NCI-H82 treated with DMSO at 0.1 percent for 48 hours (cell line): Measurements from ENCODE around the gene ATXN10.
"Not testable (repeated sequence)": the region's sequence is repeated elsewhere in the genome, so short reads cannot be mapped to it uniquely, and the experiment has no call there.

Source experiments
- DNase-seq: peaks from one replicate; lab custom pipeline; 2025; ENCODE audit not compliant: unreplicated experiment; lab: John Stamatoyannopoulos, UW

ATXN10 gene

GRCh38 chr22:45708145-45708544 lies 36.5 kb downstream of the ATXN10 start:
- DNase-seq = no peak

GRCh38 chr22:45709060-45709739 lies 37.6 kb downstream of the ATXN10 start:
- DNase-seq = no peak

GRCh38 chr22:45709866-45710265 lies 38.2 kb downstream of the ATXN10 start:
- no peak for DNase-seq

GRCh38 chr22:45710469-45710868 lies 38.8 kb downstream of the ATXN10 start:
- no peak for DNase-seq

- DNase-seq = not testable (repeated sequence)
Observed at GRCh38 chr22:45714390-45714789, 42.8 kb downstream of the ATXN10 start.

- DNase-seq = no peak
Observed at GRCh38 chr22:45717789-45718188, 46.2 kb downstream of the ATXN10 start.

- no peak for DNase-seq
Observed at GRCh38 chr22:45718391-45718790, 46.8 kb downstream of the ATXN10 start.

- DNase-seq = no peak
Observed at GRCh38 chr22:45720839-45721378, 49.3 kb downstream of the ATXN10 start.

GRCh38 chr22:45722006-45722405 lies 50.4 kb downstream of the ATXN10 start:
- no peak for DNase-seq

- DNase-seq = no peak
Observed at GRCh38 chr22:45726081-45726480, 54.4 kb downstream of the ATXN10 start.

- DNase-seq = no peak
Observed at GRCh38 chr22:45731041-45731797, 59.6 kb downstream of the ATXN10 start.

- no peak for DNase-seq
Observed at GRCh38 chr22:45731798-45732495, 60.3 kb downstream of the ATXN10 start.

- no peak for DNase-seq
Observed at GRCh38 chr22:45735273-45735672, 63.6 kb downstream of the ATXN10 start.

- no peak for DNase-seq
Observed at GRCh38 chr22:45738206-45738605, 66.6 kb downstream of the ATXN10 start.

- DNase-seq = no peak
Observed at GRCh38 chr22:45740236-45740635, 68.6 kb downstream of the ATXN10 start.

GRCh38 chr22:45742866-45743450 lies 71.3 kb downstream of the ATXN10 start:
- DNase-seq = no peak

- no peak for DNase-seq
Observed at GRCh38 chr22:45743687-45744086, 72.1 kb downstream of the ATXN10 start.

GRCh38 chr22:45744442-45744841 lies 72.8 kb downstream of the ATXN10 start:
- no peak for DNase-seq

- no peak for DNase-seq
Observed at GRCh38 chr22:45750626-45751025, 79.0 kb downstream of the ATXN10 start.

GRCh38 chr22:45752036-45752435 lies 80.4 kb downstream of the ATXN10 start:
- no peak for DNase-seq

GRCh38 chr22:45754822-45755221 lies 83.2 kb downstream of the ATXN10 start:
- no peak for DNase-seq
